Activated CD8-positive, alpha-beta memory T cell treated with anti-CD3 and anti-CD28 coated beads, Interleukin-2, amount 10 ng/mL, durations not matched to agents 7 days and 5 days (primary cell): Measurements from ENCODE around the gene KIR3DL1. TPM values are rescaled to one million over a fixed set of nuclear protein-coding genes. Genes with fewer than 3 reads are reported as not detected.

ENCODE experiments used
- ATAC-seq: fragments of 150-1000 bp; cut with Tn5 transposase; one replicate; pipeline ENCODE4 v1.10.0; 2021; ENCODE audit warnings: moderate library complexity
- CTCF ChIA-PET: fragments of 350-600 bp; sonication (Branson Sonifier 250); formaldehyde crosslinking; loops from one replicate; lab custom pipeline; 2021; ENCODE audit warnings: antibody characterized with exemption; lab: Charles Lee
- DNase-seq: peaks from one replicate; pipeline ENCODE4 v3.0.0-alpha.2; 2020
- H3K27ac Mint-ChIP-seq: one replicate; pipeline ENCODE4 v1.8.0; 2021; ENCODE audit warnings: mild to moderate bottlenecking, mixed read lengths
- H3K27me3 Mint-ChIP-seq: one replicate; pipeline ENCODE4 v1.8.0; 2021; ENCODE audit warnings: mixed read lengths
- H3K36me3 Mint-ChIP-seq: one replicate; pipeline ENCODE4 v1.8.0; 2021; ENCODE audit warnings: mild to moderate bottlenecking, mixed read lengths
- H3K4me1 Mint-ChIP-seq: one replicate; pipeline ENCODE4 v1.8.0; 2021; ENCODE audit warnings: mixed read lengths
- H3K4me3 Mint-ChIP-seq: one replicate; pipeline ENCODE4 v1.8.0; 2021; ENCODE audit warnings: mild to moderate bottlenecking, moderate library complexity, mixed read lengths
- H3K9me3 Mint-ChIP-seq: one replicate; pipeline ENCODE4 v1.8.0; 2022; ENCODE audit warnings: low read depth, mixed read lengths
- total RNA-seq, 2 experiments: library from RNA; stranded (reverse); gene quantifications; one replicate each; pipeline ENCODE4 v1.2.3, GENCODE V29; 2021

Gene KIR3DL1
- total RNA-seq, 2 experiments from 2014 or later: 0.28 to 1.0 TPM

DNA sequence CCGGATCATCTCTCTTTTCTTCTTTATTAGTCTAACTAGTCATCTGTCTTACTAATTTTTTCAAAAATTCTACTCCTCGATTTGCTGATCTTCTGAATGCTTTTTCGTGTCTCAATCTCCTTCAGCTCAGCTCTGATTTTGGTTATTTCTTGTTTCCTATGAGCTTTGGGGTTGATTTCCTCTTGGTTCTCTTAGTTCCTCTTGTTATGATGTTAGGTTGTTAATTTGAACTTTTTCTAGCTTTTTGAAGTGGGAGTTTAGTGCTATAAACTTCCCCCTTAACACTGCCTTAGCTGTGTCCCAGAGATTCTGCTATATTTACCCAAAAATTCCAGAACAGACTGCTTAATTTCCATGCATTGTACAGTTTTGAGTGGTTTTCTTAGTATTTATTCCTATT is 61.2 kb downstream of the KIR3DL1 start:
- no peak overlapping the region for H3K4me3 Mint-ChIP-seq
- CTCF ChIA-PET: no interaction called here

More for the DNA sequence above, 61.2 kb downstream of the KIR3DL1 start:
- Mint-ChIP-seq H3K9me3 (no peaks in the 10 kb centered on the region), H3K4me1 (peaks cover 6% of the 10 kb centered on the region), H3K36me3 (no peaks in the 10 kb centered on the region), H3K27ac (no peak overlapping the region), H3K27me3 (peaks cover 24% of the 10 kb centered on the region)
- no peak for DNase-seq
- no peak for ATAC-seq

Other genes starting within 250 kb of the KIR3DL1 start
- gene LILRA2, start 242.7 kb upstream of the KIR3DL1 start, total RNA-seq: under 1 TPM in 1 of 2 experiments, not detected in 1; 0.14 TPM
- gene LILRA1, start 222.8 kb upstream of the KIR3DL1 start, total RNA-seq: not detected
- 1 to 10 TPM; 3.0 to 4.0 TPM for gene LILRB1, start 186.0 kb upstream of the KIR3DL1 start, total RNA-seq
- gene LILRB4, start 153.5 kb upstream of the KIR3DL1 start, total RNA-seq: not detected
- not detected for gene KIR3DL3, start 92.0 kb upstream of the KIR3DL1 start, total RNA-seq
- 1 to 10 TPM in 1 of 2 experiments, under 1 TPM in 1; 0.30 to 1.2 TPM for gene KIR2DL3, start 78.0 kb upstream of the KIR3DL1 start, total RNA-seq
- gene KIR2DL1, start 46.7 kb upstream of the KIR3DL1 start, total RNA-seq: under 1 TPM; 0.19 to 0.47 TPM
- under 1 TPM; 0.42 to 0.70 TPM for gene KIR2DL4, start 12.9 kb upstream of the KIR3DL1 start, total RNA-seq
- gene KIR2DS4, start 16.2 kb downstream of the KIR3DL1 start, total RNA-seq: under 1 TPM; 0.30 to 0.99 TPM
- gene KIR3DL2, start 34.0 kb downstream of the KIR3DL1 start, total RNA-seq: 1 to 10 TPM in 1 of 2 experiments, under 1 TPM in 1; 0.54 to 1.8 TPM
- gene FCAR, start 57.8 kb downstream of the KIR3DL1 start, total RNA-seq: not detected
- 1 to 10 TPM in 1 of 2 experiments, under 1 TPM in 1; 0.80 to 2.5 TPM for gene NCR1, start 89.7 kb downstream of the KIR3DL1 start, total RNA-seq
- gene NLRP7, start 131.1 kb downstream of the KIR3DL1 start, total RNA-seq: not detected
- gene NLRP2, start 149.9 kb downstream of the KIR3DL1 start, total RNA-seq: 10 to 100 TPM; 30.5 to 32.7 TPM
- under 1 TPM in 1 of 2 experiments, not detected in 1; 0.55 TPM for gene GP6, start 221.8 kb downstream of the KIR3DL1 start, total RNA-seq
- 10 to 100 TPM; 18.9 to 23.9 TPM for gene RDH13, start 246.7 kb downstream of the KIR3DL1 start, total RNA-seq